ENCODE data around the gene MUC6. TPM values are rescaled to one million over a fixed set of nuclear protein-coding genes. Genes with fewer than 3 reads are reported as not detected.

MUC6 gene
- total RNA-seq, 1 experiment from 2014 or later: 0.49 TPM

- intact Hi-C loops (cut with micrococcal nuclease; ENCODE audit: unreplicated experiment): no loop called here
- ChIA-PET POLR2A (no interaction called here), CTCF (no interaction called here)
- Histone ChIP-seq H3K36me3 (ENCODE audit: control insufficient read depth, insufficient read depth, low read length) (0 out of 2 replicates have a peak, but pooled peaks cover 2% of the 10 kb centered on the region), H3K4me3 (ENCODE audit: low read depth in 2 of 2, low read length in 2 of 2) (no peak overlapping the region), H3K27me3 (ENCODE audit: control insufficient read depth, insufficient read depth, low read length) (no peaks in the 10 kb centered on the region), H3K4me1 (ENCODE audit: control insufficient read depth, insufficient read depth, low read length) (no peaks in the 10 kb centered on the region), H3K9me3 (ENCODE audit: control insufficient read depth, insufficient read depth, low read depth, low read length) (no peaks in the 10 kb centered on the region), H3K27ac (ENCODE audit: low read length) (no peak overlapping the region)
- BruUV-seq (replicated peaks): no TSS peak
- DNase-seq (ENCODE audit: low read depth, low spot score): no peak
- ATAC-seq: no peak
- TF ChIP-seq CTCF (IDR thresholded peaks at IDR 0.05) (no peak), SIN3A (IDR thresholded peaks at IDR 0.05; ENCODE audit: borderline replicate concordance, insufficient read depth, low read depth, low read length) (no peak), POLR2AphosphoS5 (IDR thresholded peaks at IDR 0.05; ENCODE audit: low read depth, low read length) (no peak), TCF7L2 (IDR thresholded peaks at IDR 0.05; ENCODE audit: low read depth, low read length) (no peak), REST (IDR thresholded peaks at IDR 0.05; ENCODE audit: insufficient read depth in 1 of 2, low read depth in 2 of 2, low read length in 1 of 2) (no peak)
- in situ Hi-C loops (cut with HindIII; ENCODE audit: low pct_unique_long_range_greater_than_20kb, low sequenced_read_pairs): no loop called here
Measured at GRCh38 chr11:968822-969221, 67.7 kb downstream of the MUC6 start.

- CTCF ChIA-PET: no interaction called here
- Histone ChIP-seq H3K9me3 (ENCODE audit: control insufficient read depth, insufficient read depth, low read depth, low read length) (no peaks in the 10 kb centered on the region), H3K4me3 (ENCODE audit: low read depth in 2 of 2, low read length in 2 of 2) (no peak overlapping the region), H3K4me1 (ENCODE audit: control insufficient read depth, insufficient read depth, low read length) (no peaks in the 10 kb centered on the region), H3K36me3 (ENCODE audit: control insufficient read depth, insufficient read depth, low read length) (0 out of 2 replicates have a peak, but pooled peaks cover 2% of the 10 kb centered on the region), H3K27ac (ENCODE audit: low read length) (no peak overlapping the region), H3K27me3 (ENCODE audit: control insufficient read depth, insufficient read depth, low read length) (no peaks in the 10 kb centered on the region)
- POLR2A ChIA-PET: no interaction called here
- DNase-seq (ENCODE audit: low read depth, low spot score) (no peak), ATAC-seq (no peak)
- TF ChIP-seq POLR2AphosphoS5 (IDR thresholded peaks at IDR 0.05; ENCODE audit: low read depth, low read length): no peak
- TF ChIP-seq TCF7L2 (IDR thresholded peaks at IDR 0.05; ENCODE audit: low read depth, low read length): no peak
- no peak for TF ChIP-seq REST (IDR thresholded peaks at IDR 0.05; ENCODE audit: insufficient read depth in 1 of 2, low read depth in 2 of 2, low read length in 1 of 2)
- TF ChIP-seq SIN3A (IDR thresholded peaks at IDR 0.05; ENCODE audit: borderline replicate concordance, insufficient read depth, low read depth, low read length): no peak
- TF ChIP-seq CTCF (IDR thresholded peaks at IDR 0.05): no peak
- in situ Hi-C loops (cut with HindIII; ENCODE audit: low pct_unique_long_range_greater_than_20kb, low sequenced_read_pairs): no loop called here
- intact Hi-C loops (cut with micrococcal nuclease; ENCODE audit: unreplicated experiment): no loop called here
- no TSS peak for BruUV-seq (replicated peaks)
Measured at GRCh38 chr11:967995-968751, 68.3 kb downstream of the MUC6 start.
